Measurements from ENCODE around the gene AXIN2.

GRCh38 chr17:65527857-65528591 is 33.4 kb downstream of the AXIN2 start:
- TF ChIP-seq CTCF (IDR thresholded peaks at IDR 0.05): no peak
- no peak for TF ChIP-seq POLR2A (IDR thresholded peaks at IDR 0.05)
